MM.1S (cell line): Measurements from ENCODE around the gene ACAT2.
"Not testable (repeated sequence)": the region's sequence is repeated elsewhere in the genome, so short reads cannot be mapped to it uniquely, and the experiment has no call there.

Experiments used
- DNase-seq: peaks from one replicate; pipeline ENCODE4 v3.0.0-alpha.2; 2015
- H2AFZ ChIP-seq: fragments of 300-600 bp; sonication (generic); 2 replicates; pipeline ENCODE4 v1.6.0; 2016; ENCODE audit warnings: antibody characterized with exemption, low read length
- H3F3A ChIP-seq: fragments of 300-600 bp; sonication (generic); 2 replicates; pipeline ENCODE4 v1.6.1; 2016; ENCODE audit warnings: mild to moderate bottlenecking, antibody characterized with exemption, low read length, moderate library complexity, mixed read lengths; ENCODE audit not compliant: insufficient read depth
- H3K27ac ChIP-seq: fragments of 300-600 bp; sonication (generic); 2 replicates; pipeline ENCODE4 v1.5.1; 2016; ENCODE audit warnings: mild to moderate bottlenecking, low read length
- H3K27me3 ChIP-seq: fragments of 300-600 bp; sonication (generic); replicated peaks from 2 replicates; pipeline ENCODE4 v1.6.0; 2016; ENCODE audit warnings: low read length; ENCODE audit not compliant: insufficient read depth
- H3K36me3 ChIP-seq: fragments of 300-600 bp; sonication (generic); replicated peaks from 2 replicates; pipeline ENCODE4 v1.6.1; 2016; ENCODE audit warnings: mild to moderate bottlenecking, low read length, mixed read lengths; ENCODE audit not compliant: insufficient read depth
- H3K4me1 ChIP-seq: fragments of 300-600 bp; sonication (generic); 2 replicates; pipeline ENCODE4 v1.6.1; 2016; ENCODE audit warnings: low read length, mixed read lengths
- H3K4me2 ChIP-seq: fragments of 300-600 bp; sonication (generic); 2 replicates; pipeline ENCODE4 v1.6.0; 2016; ENCODE audit warnings: low read depth, low read length
- H3K4me3 ChIP-seq: fragments of 300-600 bp; sonication (generic); 2 replicates; pipeline ENCODE4 v1.5.1; 2016; ENCODE audit warnings: low read length, mixed read lengths
- H3K79me2 ChIP-seq: fragments of 300-600 bp; sonication (generic); 2 replicates; pipeline ENCODE4 v1.6.1; 2016; ENCODE audit warnings: mixed run types, low read length, mixed read lengths
- H3K9ac ChIP-seq: fragments of 300-600 bp; sonication (generic); 2 replicates; pipeline ENCODE4 v1.6.1; 2016; ENCODE audit warnings: low read length, mixed read lengths
- H3K9me2 ChIP-seq: fragments of 300-600 bp; sonication (generic); replicated peaks from 2 replicates; pipeline ENCODE4 v1.6.1; 2016; ENCODE audit warnings: mild to moderate bottlenecking, low read length, mixed read lengths; ENCODE audit not compliant: insufficient read depth
- H3K9me3 ChIP-seq: fragments of 300-600 bp; sonication (generic); replicated peaks from 2 replicates; pipeline ENCODE4 v1.6.1; 2016; ENCODE audit warnings: mild to moderate bottlenecking, low read length, mixed read lengths; ENCODE audit not compliant: insufficient read depth
- H4K20me1 ChIP-seq: fragments of 300-600 bp; sonication (generic); 2 replicates; pipeline ENCODE4 v1.6.1; 2016; ENCODE audit warnings: mild to moderate bottlenecking, low read length, moderate library complexity, mixed read lengths; ENCODE audit not compliant: insufficient read depth
- EZH2 ChIP-seq: fragments of 300-600 bp; sonication (generic); optimal IDR thresholded peaks from 2 replicates; pipeline ENCODE3; 2017; ENCODE audit warnings: low read depth, mild to moderate bottlenecking, antibody characterized with exemption, low read length, mixed read lengths
- EZH2phosphoT487 ChIP-seq: fragments of 300-600 bp; sonication (generic); IDR thresholded peaks from 2 replicates; pipeline ENCODE4 v1.6.1; 2018; ENCODE audit warnings: antibody characterized with exemption, low read length
- TF ChIP-seq, protein P1 (sequence below): fragments of 300-600 bp; sonication (generic); IDR thresholded peaks from 2 replicates; pipeline ENCODE4 v1.5.1; 2016; ENCODE audit warnings: antibody characterized with exemption, low read length, mixed read lengths

ACAT2 gene

DNA sequence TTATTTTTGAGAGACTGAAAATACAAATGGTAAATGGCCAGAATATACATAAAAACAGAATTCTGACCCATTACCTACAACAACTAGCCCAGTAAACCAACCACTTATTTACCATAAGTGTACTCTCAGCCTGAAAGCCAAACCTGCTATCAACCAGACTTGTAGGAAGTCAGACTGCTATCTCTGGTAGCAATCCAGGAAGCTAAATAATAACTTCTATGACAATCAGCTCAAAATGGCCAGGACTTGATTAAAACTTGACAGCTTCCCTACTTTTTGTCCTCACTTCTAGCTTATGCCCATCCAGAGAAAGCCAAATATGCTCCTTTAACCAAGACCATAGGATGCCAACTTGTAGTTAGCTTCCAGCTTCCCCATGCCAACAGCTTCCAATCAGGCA, 39.2 kb upstream of the ACAT2 start:
- Histone ChIP-seq H3K9ac (no peak overlapping the region), H3K9me3 (no peaks in the 10 kb centered on the region), H3K9me2 (no peaks in the 10 kb centered on the region), H3K4me1 (no peaks in the 10 kb centered on the region), H2AFZ (no peak overlapping the region), H3F3A (no peaks in the 10 kb centered on the region), H3K27me3 (no peaks in the 10 kb centered on the region), H3K36me3 (no peaks in the 10 kb centered on the region), H4K20me1 (no peaks in the 10 kb centered on the region), H3K79me2 (peaks cover 25% of the 10 kb centered on the region), H3K4me2 (no peak overlapping the region), H3K4me3 (no peak overlapping the region), H3K27ac (no peak overlapping the region)
- TF ChIP-seq EZH2 (no peak), EZH2phosphoT487 (no peak)
- TF ChIP-seq, protein P1, sequence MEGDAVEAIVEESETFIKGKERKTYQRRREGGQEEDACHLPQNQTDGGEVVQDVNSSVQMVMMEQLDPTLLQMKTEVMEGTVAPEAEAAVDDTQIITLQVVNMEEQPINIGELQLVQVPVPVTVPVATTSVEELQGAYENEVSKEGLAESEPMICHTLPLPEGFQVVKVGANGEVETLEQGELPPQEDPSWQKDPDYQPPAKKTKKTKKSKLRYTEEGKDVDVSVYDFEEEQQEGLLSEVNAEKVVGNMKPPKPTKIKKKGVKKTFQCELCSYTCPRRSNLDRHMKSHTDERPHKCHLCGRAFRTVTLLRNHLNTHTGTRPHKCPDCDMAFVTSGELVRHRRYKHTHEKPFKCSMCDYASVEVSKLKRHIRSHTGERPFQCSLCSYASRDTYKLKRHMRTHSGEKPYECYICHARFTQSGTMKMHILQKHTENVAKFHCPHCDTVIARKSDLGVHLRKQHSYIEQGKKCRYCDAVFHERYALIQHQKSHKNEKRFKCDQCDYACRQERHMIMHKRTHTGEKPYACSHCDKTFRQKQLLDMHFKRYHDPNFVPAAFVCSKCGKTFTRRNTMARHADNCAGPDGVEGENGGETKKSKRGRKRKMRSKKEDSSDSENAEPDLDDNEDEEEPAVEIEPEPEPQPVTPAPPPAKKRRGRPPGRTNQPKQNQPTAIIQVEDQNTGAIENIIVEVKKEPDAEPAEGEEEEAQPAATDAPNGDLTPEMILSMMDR: no peak
- DNase-seq: no peak

DNA sequence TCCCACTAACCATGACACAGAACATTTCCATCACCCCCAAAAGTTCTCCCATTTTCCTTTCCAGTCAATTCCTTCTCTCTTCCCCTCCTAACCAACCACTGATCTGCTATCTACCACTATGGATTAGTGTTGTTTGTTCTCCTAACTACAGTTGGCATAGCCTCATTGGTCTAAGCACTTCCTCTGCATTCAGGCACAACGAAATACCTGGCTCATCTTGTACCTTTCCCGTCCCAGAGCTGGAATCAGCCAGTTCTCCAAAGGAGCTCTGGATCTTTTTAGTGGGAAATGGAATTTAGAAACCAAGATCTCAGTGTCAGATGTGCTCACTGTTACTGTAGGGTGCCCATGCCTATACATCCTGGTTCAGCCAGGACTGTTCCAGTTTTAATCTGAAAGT, 38.6 kb upstream of the ACAT2 start:
- no peaks in the 10 kb centered on the region for H3F3A ChIP-seq
- H3K4me2 ChIP-seq: no peak overlapping the region
- H3K4me3 ChIP-seq: no peak overlapping the region
- no peak overlapping the region for H3K9ac ChIP-seq
- peaks cover 31% of the 10 kb centered on the region for H3K79me2 ChIP-seq
- no peak overlapping the region for H3K27ac ChIP-seq
- H3K36me3 ChIP-seq: no peaks in the 10 kb centered on the region
- TF ChIP-seq EZH2 (no peak), EZH2phosphoT487 (no peak)
- TF ChIP-seq, protein P1: no peak
- no peaks in the 10 kb centered on the region for H3K4me1 ChIP-seq
- no peak for DNase-seq
- H3K27me3 ChIP-seq: no peaks in the 10 kb centered on the region
- H3K9me3 ChIP-seq: no peaks in the 10 kb centered on the region
- H3K9me2 ChIP-seq: no peaks in the 10 kb centered on the region
- no peaks in the 10 kb centered on the region for H4K20me1 ChIP-seq
- H2AFZ ChIP-seq: no peak overlapping the region

DNA sequence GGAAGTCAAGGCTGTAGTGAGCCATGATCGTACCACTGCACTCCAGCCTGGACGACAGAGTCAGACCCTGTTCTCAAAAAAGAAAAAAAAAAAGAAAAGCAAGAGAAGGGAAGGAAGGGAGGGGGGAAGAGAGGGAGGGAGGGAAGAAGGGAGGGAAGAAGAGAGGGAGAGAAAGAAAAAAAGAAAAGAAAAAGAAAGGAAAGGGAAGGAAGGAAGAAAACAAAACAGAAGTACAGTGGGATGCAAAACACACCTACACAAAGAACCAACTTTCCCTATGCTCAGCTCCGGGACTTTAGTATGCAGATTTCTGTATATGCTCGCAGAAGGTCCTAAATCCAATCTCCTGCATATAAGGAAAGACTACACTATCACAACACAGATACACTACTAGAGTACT, 37.1 kb upstream of the ACAT2 start:
- H3K27ac ChIP-seq: no peak overlapping the region
- H3K4me3 ChIP-seq: no peak overlapping the region
- H3K9ac ChIP-seq: no peak overlapping the region
- H3F3A ChIP-seq: no peaks in the 10 kb centered on the region
- H3K27me3 ChIP-seq: no peaks in the 10 kb centered on the region
- no peak overlapping the region for H2AFZ ChIP-seq
- H4K20me1 ChIP-seq: peaks cover 5% of the 10 kb centered on the region; the same call in 1 of the 2 replicates
- H3K36me3 ChIP-seq: no peaks in the 10 kb centered on the region
- no peak overlapping the region for H3K4me2 ChIP-seq
- H3K4me1 ChIP-seq: no peaks in the 10 kb centered on the region
- H3K9me2 ChIP-seq: no peaks in the 10 kb centered on the region
- peaks cover 46% of the 10 kb centered on the region for H3K79me2 ChIP-seq
- TF ChIP-seq EZH2phosphoT487 (no peak), EZH2 (no peak)
- TF ChIP-seq, protein P1: no peak
- no peak for DNase-seq
- H3K9me3 ChIP-seq: no peaks in the 10 kb centered on the region

DNA sequence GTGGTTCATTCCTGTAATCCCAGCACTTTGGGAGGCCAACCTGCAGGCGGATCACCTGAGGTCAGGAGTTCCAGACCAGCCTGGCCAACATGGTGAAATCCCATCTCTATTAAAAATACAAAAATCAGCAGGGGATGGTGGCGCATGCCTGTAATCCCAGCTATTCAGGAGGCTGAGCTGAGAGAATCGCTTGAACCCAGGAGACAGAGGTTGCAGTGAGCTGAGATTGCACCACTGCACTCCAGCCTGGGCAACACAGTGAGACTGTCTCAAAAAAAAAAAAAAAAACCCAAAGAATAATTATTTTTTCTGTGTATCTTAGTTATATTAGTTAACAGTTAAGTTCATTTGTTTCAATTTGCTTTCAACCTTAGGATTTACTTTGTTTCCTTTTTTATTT, 36.6 kb upstream of the ACAT2 start:
- H4K20me1 ChIP-seq, H3K27ac ChIP-seq, H3K9me3 ChIP-seq, H3K36me3 ChIP-seq, H2AFZ ChIP-seq, H3K9me2 ChIP-seq, H3K27me3 ChIP-seq, H3K4me1 ChIP-seq, H3K9ac ChIP-seq, H3K4me3 ChIP-seq, H3F3A ChIP-seq, H3K4me2 ChIP-seq, DNase-seq: not testable (repeated sequence)
- H3K79me2 ChIP-seq: peaks cover 50% of the 10 kb centered on the region
